Measurements from ENCODE around the gene BUD31.
A peak's percentile ranks its signal among the peaks of the same experiment; 100 is the strongest.

The BUD31 gene

GRCh38 chr7:99437946-99438572, 29.3 kb downstream of the BUD31 start:
- H3K4me1 ChIP-seq (ENCODE audit: control insufficient read depth, low read length), result peaks cover 19% of the 10 kb centered on the region
- peaks cover 75% of the 10 kb centered on the region for H3K79me2 ChIP-seq (ENCODE audit: control insufficient read depth, low read length)
- no peaks in the 10 kb centered on the region for H3K27me3 ChIP-seq (ENCODE audit: control insufficient read depth, low read length)
- peaks cover 14% of the 10 kb centered on the region for H4K20me1 ChIP-seq (ENCODE audit: control insufficient read depth, insufficient read depth, low read depth, low read length)
- H3K9me3 ChIP-seq (ENCODE audit: control insufficient read depth, insufficient read depth, low read length), result no peaks in the 10 kb centered on the region
- H3K4me3 ChIP-seq (ENCODE audit: low read length), result peak overlapping the region; percentile 91
- no peaks in the 10 kb centered on the region for H3K9me2 ChIP-seq (replicated peaks; ENCODE audit: control insufficient read depth, low read length)
- peak overlapping the region; percentile 58 for H3K27ac ChIP-seq (ENCODE audit: low read depth, low read length)
- peak overlapping the region; percentile 92 for H3K4me2 ChIP-seq (ENCODE audit: low read length)
- TF ChIP-seq EZH2phosphoT487 (IDR thresholded peaks at IDR 0.05; ENCODE audit: borderline replicate concordance, low read length), result no peak
- TF ChIP-seq, protein P1, sequence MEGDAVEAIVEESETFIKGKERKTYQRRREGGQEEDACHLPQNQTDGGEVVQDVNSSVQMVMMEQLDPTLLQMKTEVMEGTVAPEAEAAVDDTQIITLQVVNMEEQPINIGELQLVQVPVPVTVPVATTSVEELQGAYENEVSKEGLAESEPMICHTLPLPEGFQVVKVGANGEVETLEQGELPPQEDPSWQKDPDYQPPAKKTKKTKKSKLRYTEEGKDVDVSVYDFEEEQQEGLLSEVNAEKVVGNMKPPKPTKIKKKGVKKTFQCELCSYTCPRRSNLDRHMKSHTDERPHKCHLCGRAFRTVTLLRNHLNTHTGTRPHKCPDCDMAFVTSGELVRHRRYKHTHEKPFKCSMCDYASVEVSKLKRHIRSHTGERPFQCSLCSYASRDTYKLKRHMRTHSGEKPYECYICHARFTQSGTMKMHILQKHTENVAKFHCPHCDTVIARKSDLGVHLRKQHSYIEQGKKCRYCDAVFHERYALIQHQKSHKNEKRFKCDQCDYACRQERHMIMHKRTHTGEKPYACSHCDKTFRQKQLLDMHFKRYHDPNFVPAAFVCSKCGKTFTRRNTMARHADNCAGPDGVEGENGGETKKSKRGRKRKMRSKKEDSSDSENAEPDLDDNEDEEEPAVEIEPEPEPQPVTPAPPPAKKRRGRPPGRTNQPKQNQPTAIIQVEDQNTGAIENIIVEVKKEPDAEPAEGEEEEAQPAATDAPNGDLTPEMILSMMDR (IDR thresholded peaks at IDR 0.05; ENCODE audit: low read depth, low read length, poor library complexity, severe bottlenecking), result no peak
- H3K36me3 ChIP-seq (ENCODE audit: control insufficient read depth, low read length), result peaks cover 66% of the 10 kb centered on the region
- H3F3A ChIP-seq (ENCODE audit: control insufficient read depth, insufficient read depth), result no peaks in the 10 kb centered on the region

DNA sequence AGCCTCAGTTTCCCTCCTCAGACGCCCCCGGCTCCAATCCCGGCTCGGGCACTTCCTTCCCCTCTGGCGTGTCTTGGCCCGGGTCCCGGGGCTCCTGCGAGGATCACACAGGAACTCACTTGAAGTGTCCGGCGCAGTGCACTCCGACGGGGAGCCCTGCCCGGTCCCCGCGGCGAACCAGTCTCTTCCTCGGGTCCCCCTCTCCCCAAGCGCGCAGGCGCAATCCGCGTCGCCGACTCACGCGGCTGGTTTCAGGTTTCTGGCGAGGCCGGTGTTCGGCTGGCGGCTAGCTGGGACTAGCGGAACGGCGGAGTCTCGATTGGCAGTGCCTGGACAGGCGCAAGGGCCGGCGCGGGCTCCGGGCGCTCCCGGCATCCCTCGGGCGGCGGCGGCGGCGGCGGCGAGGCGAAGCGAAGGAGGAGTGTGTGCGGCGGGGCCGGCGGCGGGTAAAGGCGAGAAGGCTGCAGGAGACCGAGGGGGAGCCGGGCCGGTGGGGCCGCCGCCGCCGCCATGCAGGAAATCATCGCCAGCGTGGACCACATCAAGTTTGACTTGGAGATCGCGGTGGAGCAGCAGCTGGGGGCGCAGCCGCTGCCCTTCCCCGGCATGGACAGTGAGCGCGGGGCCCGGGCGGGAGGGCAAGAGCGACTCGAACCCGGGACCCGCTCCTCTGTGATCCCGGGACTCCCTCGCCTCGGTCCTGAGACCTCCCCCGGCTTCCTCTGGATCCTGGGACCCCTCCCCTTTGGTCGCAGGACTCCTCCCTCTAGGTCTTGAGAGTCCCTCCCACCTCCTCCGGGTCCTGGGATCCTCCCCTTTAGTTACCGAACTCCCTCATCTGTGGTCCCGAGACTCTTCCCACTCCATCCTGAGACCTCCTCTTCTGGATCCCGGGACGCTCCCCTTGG, 30.1 kb downstream of the BUD31 start, which contains the start of the genes CPSF4 and PTCD1:
TSS of gene CPSF4 (plus strand) at position 371 of the 908 bp plus-strand sequence. CDS start at position 511, 140 bp downstream.
TSS of gene PTCD1 (minus strand) at position 226 of the 908 bp plus-strand sequence. CDS start 3,556 bp downstream, outside the sequence.
- H3K36me3 ChIP-seq (ENCODE audit: control insufficient read depth, low read length), result peaks cover 66% of the 10 kb centered on the region
- H3F3A ChIP-seq (ENCODE audit: control insufficient read depth, insufficient read depth), result no peaks in the 10 kb centered on the region
- H3K9me2 ChIP-seq (replicated peaks; ENCODE audit: control insufficient read depth, low read length), result no peaks in the 10 kb centered on the region
- H3K4me3 ChIP-seq (ENCODE audit: low read length), result peak within 1 kb of the TSS; percentile 91
- H3K4me2 ChIP-seq (ENCODE audit: low read length), result peak within 1 kb of the TSS; percentile 92
- TF ChIP-seq, protein P1 (IDR thresholded peaks at IDR 0.05; ENCODE audit: low read depth, low read length, poor library complexity, severe bottlenecking), result no peak
- TF ChIP-seq EZH2phosphoT487 (IDR thresholded peaks at IDR 0.05; ENCODE audit: borderline replicate concordance, low read length), result no peak
- H3K4me1 ChIP-seq (ENCODE audit: control insufficient read depth, low read length), result peaks cover 22% of the 10 kb centered on the region
- H4K20me1 ChIP-seq (ENCODE audit: control insufficient read depth, insufficient read depth, low read depth, low read length), result peaks cover 14% of the 10 kb centered on the region
- H3K9me3 ChIP-seq (ENCODE audit: control insufficient read depth, insufficient read depth, low read length), result no peaks in the 10 kb centered on the region
- H3K79me2 ChIP-seq (ENCODE audit: control insufficient read depth, low read length), result peaks cover 79% of the 10 kb centered on the region
- no peaks in the 10 kb centered on the region for H3K27me3 ChIP-seq (ENCODE audit: control insufficient read depth, low read length)
- H3K27ac ChIP-seq (ENCODE audit: low read depth, low read length), result peak within 1 kb of the TSS; percentile 58

- peak overlapping the region; percentile 92 for H3K4me2 ChIP-seq (ENCODE audit: low read length)
- peaks cover 14% of the 10 kb centered on the region for H4K20me1 ChIP-seq (ENCODE audit: control insufficient read depth, insufficient read depth, low read depth, low read length)
- no peaks in the 10 kb centered on the region for H3F3A ChIP-seq (ENCODE audit: control insufficient read depth, insufficient read depth)
- peaks cover 28% of the 10 kb centered on the region for H3K4me1 ChIP-seq (ENCODE audit: control insufficient read depth, low read length)
- TF ChIP-seq, protein P1 (IDR thresholded peaks at IDR 0.05; ENCODE audit: low read depth, low read length, poor library complexity, severe bottlenecking), result no peak
- H3K9me2 ChIP-seq (replicated peaks; ENCODE audit: control insufficient read depth, low read length), result no peaks in the 10 kb centered on the region
- peaks cover 74% of the 10 kb centered on the region for H3K79me2 ChIP-seq (ENCODE audit: control insufficient read depth, low read length)
- H3K27me3 ChIP-seq (ENCODE audit: control insufficient read depth, low read length), result no peaks in the 10 kb centered on the region
- H3K4me3 ChIP-seq (ENCODE audit: low read length), result peak overlapping the region; percentile 91
- no peak overlapping the region for H3K27ac ChIP-seq (ENCODE audit: low read depth, low read length)
- peaks cover 65% of the 10 kb centered on the region for H3K36me3 ChIP-seq (ENCODE audit: control insufficient read depth, low read length)
- H3K9me3 ChIP-seq (ENCODE audit: control insufficient read depth, insufficient read depth, low read length), result no peaks in the 10 kb centered on the region
These were observed 31.4 kb downstream of the BUD31 start for GRCh38 chr7:99440195-99440594.
